Stimulated activated CD8-positive, alpha-beta memory T cell treated with anti-CD3 and anti-CD28 coated beads, Interleukin-12 subunit alpha, Interleukin-12 subunit beta, amount 100 ng/mL, for 4 hours (primary cell): Measurements from ENCODE around the gene DNM2.
"Not testable (repeated sequence)": the region's sequence is repeated elsewhere in the genome, so short reads cannot be mapped to it uniquely, and the experiment has no call there.

Experiments used
- DNase-seq: peaks from one replicate; pipeline ENCODE4 v3.0.0-alpha.2; 2020; ENCODE audit warnings: low read depth

Gene DNM2

GRCh38 chr19:10838377-10838776 lies 120.5 kb downstream of the DNM2 start:
- DNase-seq = no peak

- DNase-seq = no peak
These were observed 121.5 kb downstream of the DNM2 start for GRCh38 chr19:10839114-10840050.

DNA sequence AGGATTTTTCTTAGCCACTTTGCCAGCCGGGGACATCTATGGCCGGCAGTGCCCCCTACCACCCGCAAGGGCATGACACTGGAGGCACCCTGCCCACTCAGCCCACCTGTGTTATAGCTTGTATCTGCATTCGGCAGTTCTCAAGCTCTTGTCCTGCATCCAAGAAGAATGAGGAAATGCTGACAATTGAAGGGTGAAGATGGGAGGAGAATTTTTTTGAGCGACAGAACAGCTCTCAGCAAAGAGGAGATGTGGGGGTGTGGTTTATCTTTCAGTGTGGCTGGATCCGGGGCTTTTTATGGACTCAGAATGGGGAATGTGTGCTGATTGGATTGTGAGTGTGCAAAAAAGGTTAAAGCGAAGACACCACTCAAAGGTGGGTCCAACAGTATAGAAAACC lies 124.9 kb downstream of the DNM2 start:
- DNase-seq = no peak

- DNase-seq = no peak
These were observed 128.8 kb downstream of the DNM2 start for GRCh38 chr19:10846500-10847202.

- no peak for DNase-seq
These were observed 130.5 kb downstream of the DNM2 start, which contains the start of gene C19orf38 for GRCh38 chr19:10848230-10848856. Gene C19orf38, plus strand, starts transcription at chr19:10848415. Its CDS starts 94 bp downstream, at chr19:10848509.

- no peak for DNase-seq
These were observed 132.8 kb downstream of the DNM2 start for GRCh38 chr19:10850631-10851030.

GRCh38 chr19:10852098-10852800 lies 134.4 kb downstream of the DNM2 start:
- DNase-seq = no peak

- DNase-seq = no peak
These were observed 135.1 kb downstream of the DNM2 start for GRCh38 chr19:10852941-10853340.

DNA sequence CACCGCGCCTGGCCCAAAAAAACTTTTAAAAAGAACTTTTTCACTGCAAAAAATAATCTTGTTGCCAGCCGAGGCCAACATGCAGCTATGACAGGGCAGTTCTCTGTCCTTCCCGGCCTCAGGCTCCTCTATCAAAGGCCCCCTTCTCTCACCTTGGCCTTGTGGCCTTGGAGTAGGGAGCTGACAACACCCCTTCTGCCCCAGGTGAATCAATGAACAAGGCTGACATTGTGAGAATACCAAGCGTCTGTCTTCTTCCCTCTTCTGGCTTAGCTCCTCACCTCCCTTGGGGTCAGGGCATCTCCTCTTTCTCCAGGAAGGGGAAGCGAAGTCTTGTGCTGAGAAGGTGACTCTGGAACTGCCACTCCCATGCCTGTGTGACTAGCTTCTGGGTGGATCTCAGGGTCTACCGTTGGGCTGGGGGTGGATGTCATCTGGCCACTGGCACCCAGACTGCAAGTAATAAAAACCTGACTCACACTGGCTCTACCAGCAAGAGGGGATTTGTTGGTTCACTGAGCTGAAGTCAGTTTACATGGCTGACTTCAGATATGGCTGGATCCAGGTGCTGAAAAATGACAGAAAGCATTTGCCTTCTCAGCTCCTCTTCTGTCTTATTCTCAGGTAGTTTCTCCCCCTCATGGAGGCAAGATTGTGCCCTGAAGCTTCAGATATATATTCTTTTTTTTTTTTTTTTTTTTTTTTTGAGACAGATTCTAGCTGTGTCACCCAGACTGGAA lies 136.6 kb downstream of the DNM2 start:
- no peak for DNase-seq

GRCh38 chr19:10855879-10856522 lies 138.1 kb downstream of the DNM2 start:
- no peak for DNase-seq

- DNase-seq = not testable (repeated sequence)
These were observed 139.0 kb downstream of the DNM2 start for GRCh38 chr19:10856899-10857298.

GRCh38 chr19:10858204-10858828 lies 140.4 kb downstream of the DNM2 start:
- DNase-seq = no peak

GRCh38 chr19:10861103-10861651 lies 143.3 kb downstream of the DNM2 start:
- no peak for DNase-seq

DNA sequence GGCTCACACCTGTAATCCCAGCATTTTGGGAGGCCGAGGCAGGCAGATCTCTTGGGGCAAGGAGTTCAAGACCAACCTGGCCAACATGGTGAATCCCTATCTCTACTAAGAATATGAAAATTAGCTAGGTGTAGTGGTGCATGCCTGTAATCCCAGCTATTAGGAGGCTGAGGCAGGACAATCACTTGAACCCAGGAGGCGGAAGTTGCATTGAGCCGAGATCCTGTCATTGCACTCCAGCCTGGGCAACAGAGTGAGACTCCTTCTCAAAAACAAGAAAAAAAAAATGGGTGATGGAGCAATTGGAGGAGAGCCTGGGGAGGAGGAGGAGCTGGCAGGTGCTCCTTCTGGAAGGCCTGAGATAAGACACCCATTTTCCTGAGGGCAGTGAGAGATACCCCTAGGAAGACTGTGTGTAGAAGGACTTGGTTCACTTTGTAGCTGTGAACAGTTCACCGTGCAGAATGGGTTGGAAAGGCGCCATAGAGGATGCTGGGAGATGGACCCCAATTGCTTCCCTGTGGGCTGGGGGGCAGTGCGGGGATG lies 144.8 kb downstream of the DNM2 start:
- no peak for DNase-seq

DNA sequence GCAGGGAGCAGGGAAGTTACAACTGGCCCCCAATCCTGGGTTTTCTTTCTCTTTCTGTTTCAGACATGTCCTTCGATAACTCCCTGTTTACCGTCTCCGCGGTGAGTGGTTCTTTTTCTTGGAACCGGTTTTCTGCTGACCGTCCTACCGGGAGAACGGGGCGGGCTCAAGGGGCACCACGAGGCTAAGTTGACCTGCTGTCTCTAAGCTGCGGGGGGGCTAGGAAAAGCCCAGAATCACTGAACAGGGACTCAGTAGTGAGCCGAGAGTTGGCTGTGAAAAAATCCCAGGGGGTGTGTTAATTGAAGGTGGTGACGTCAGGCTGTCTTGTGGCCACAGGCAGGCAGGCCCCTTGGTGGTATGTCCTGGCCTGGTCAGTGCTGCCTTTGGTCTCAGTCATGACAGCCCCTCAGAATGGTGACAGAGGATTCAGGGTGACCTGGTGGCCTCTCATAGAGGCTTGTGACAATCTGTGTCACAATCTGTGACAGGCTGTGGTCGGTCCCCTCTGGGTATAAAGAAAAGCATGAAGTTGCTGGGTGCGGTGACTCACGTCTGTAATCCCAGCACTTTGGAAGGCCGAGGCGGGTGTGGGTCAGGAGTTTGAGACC lies 145.3 kb downstream of the DNM2 start:
- DNase-seq = no peak

DNA sequence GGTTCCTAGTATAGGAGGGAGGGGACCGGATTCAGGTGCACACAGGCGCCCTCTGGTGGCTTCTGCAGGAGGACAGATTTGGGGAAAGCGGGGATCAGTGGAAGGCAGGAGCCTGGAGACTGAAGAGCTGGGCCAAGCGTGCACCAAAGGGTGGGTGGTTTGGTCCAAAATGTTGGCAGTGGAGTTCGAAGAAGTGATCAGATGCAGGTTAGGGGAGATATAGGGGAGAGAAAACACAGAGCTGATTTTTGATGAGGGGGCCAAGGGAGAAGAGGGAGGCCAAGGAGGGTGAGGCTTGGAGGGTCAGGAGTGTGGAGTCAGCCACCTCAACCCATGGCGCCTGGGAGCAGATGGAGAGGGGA lies 146.6 kb downstream of the DNM2 start:
- peak; percentile 49 for DNase-seq

DNA sequence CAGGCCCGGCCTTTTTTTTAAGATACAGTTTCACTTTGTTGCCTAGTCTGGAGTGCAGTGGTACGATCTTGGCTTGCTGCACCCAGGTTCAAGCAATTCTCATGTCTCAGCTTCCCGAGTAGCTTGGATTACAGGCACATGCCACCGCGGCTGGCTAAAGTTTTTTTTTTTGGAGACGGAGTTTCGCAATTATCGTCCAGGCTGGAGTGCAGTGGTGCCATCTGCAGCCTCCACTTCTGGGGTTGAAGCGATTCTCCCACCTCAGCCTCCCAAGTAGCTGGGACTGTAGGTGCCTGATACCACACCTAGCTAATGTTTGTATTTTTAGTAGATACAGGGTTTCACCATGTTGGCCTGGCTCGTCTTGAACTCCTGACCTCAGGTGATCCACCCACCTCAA lies 148.6 kb downstream of the DNM2 start:
- no peak for DNase-seq

- no peak for DNase-seq
These were observed 151.1 kb downstream of the DNM2 start for GRCh38 chr19:10868872-10869547.

DNA sequence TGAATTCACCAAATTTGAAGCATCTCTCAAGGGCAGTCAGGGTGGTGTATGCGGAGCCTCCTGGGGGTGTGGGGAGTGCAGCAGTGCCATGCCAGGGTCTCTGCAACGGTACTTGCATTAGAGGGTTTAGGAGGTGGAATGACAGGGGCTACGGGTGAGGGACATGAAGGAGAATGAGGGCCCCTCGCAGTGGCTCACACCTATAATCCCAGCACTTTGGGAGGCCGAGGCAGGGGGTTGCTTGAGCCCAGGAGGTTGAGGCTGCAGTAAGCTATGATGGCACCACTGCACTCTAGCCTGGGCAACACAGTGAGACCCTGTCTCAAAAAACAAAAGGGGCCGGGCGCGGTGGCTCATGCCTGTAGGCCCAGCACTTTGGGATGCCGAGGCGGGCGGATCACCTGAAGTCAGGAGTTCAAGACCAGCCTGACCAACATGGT lies 152.0 kb downstream of the DNM2 start:
- DNase-seq = not testable (repeated sequence)
